ENCODE measurements around the gene FREM2.

Gene FREM2

GRCh38 chr13:38848360-38848759 is 161.5 kb downstream of the FREM2 start:
- no peak for DNase-seq

- no peak for DNase-seq
These were observed 162.4 kb downstream of the FREM2 start for GRCh38 chr13:38849315-38849714.

- no peak for DNase-seq
These were observed 164.2 kb downstream of the FREM2 start for GRCh38 chr13:38850868-38851626.

- no peak for DNase-seq
These were observed 167.3 kb downstream of the FREM2 start for GRCh38 chr13:38854226-38854625.

- no peak for DNase-seq
These were observed 169.2 kb downstream of the FREM2 start for GRCh38 chr13:38856065-38856464.

GRCh38 chr13:38862443-38862842 is 175.6 kb downstream of the FREM2 start:
- DNase-seq, result no peak

- no peak for DNase-seq
These were observed 176.7 kb downstream of the FREM2 start for GRCh38 chr13:38863536-38863935.

- no peak for DNase-seq
These were observed 179.8 kb downstream of the FREM2 start for GRCh38 chr13:38866649-38867048.

GRCh38 chr13:38868399-38868798 is 181.5 kb downstream of the FREM2 start:
- DNase-seq, result no peak

- DNase-seq, result no peak
These were observed 182.0 kb downstream of the FREM2 start for GRCh38 chr13:38868870-38869269.

- no peak for DNase-seq
These were observed 184.4 kb downstream of the FREM2 start for GRCh38 chr13:38871275-38871674.

GRCh38 chr13:38872693-38873092 is 185.8 kb downstream of the FREM2 start:
- DNase-seq, result peak; percentile 1 to 28 (median 18)

- no peak for DNase-seq
These were observed 188.5 kb downstream of the FREM2 start for GRCh38 chr13:38875186-38875875.

GRCh38 chr13:38879278-38879677 is 192.4 kb downstream of the FREM2 start:
- no peak for DNase-seq

- DNase-seq, result no peak
These were observed 192.9 kb downstream of the FREM2 start for GRCh38 chr13:38879786-38880185.

GRCh38 chr13:38880397-38880796 is 193.5 kb downstream of the FREM2 start:
- no peak for DNase-seq

- no peak for DNase-seq
These were observed 196.9 kb downstream of the FREM2 start for GRCh38 chr13:38883783-38884182.

GRCh38 chr13:38888309-38888708 is 201.4 kb downstream of the FREM2 start:
- no peak for DNase-seq

- no peak for DNase-seq
These were observed 208.2 kb downstream of the FREM2 start for GRCh38 chr13:38895075-38895474.

GRCh38 chr13:38897521-38897920 is 210.6 kb downstream of the FREM2 start:
- DNase-seq, result no peak

- no peak for DNase-seq
These were observed 211.6 kb downstream of the FREM2 start for GRCh38 chr13:38898481-38898880.

GRCh38 chr13:38899571-38899970 is 212.7 kb downstream of the FREM2 start:
- DNase-seq, result no peak

- DNase-seq, result no peak
These were observed 213.3 kb downstream of the FREM2 start for GRCh38 chr13:38900188-38900587.

- no peak for DNase-seq
These were observed 215.7 kb downstream of the FREM2 start for GRCh38 chr13:38902551-38902950.
